IPS-NIHi7 (cell line): Measurements from ENCODE around the gene UACA.
"Not testable (repeated sequence)": the region's sequence is repeated elsewhere in the genome, so short reads cannot be mapped to it uniquely, and the experiment has no call there.

Experiments
- DNase-seq: peaks from one replicate; pipeline ENCODE4 v3.0.0; 2012; ENCODE audit warnings: mixed read lengths; ENCODE audit errors: extremely low spot score

The UACA gene

GRCh38 chr15:70628549-70628896 is 134.8 kb downstream of the UACA start:
- no peak for DNase-seq

- DNase-seq, result no peak
Measured at GRCh38 chr15:70627734-70628548, 135.4 kb downstream of the UACA start.

- DNase-seq, result no peak
Measured at GRCh38 chr15:70627322-70627721, 136.0 kb downstream of the UACA start.

DNA sequence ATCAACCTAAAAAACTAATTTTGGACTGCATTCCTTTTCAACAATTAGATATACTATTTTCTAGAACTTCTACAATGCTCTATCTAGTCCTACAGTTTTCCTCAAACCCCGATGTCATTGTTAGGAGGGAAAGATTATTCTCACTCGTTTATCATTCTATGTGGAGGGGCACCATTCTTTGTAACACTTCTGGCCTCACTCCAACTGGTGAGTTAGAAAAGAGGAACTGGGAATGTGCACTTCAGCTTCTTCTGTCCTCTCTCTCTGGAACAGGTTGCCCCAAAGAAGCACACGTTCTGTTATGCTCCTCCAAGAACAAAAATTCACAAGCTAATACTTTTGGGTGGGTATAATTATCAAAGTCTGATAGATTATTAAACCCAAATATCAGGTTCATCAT is 137.9 kb downstream of the UACA start:
- DNase-seq, result no peak

DNA sequence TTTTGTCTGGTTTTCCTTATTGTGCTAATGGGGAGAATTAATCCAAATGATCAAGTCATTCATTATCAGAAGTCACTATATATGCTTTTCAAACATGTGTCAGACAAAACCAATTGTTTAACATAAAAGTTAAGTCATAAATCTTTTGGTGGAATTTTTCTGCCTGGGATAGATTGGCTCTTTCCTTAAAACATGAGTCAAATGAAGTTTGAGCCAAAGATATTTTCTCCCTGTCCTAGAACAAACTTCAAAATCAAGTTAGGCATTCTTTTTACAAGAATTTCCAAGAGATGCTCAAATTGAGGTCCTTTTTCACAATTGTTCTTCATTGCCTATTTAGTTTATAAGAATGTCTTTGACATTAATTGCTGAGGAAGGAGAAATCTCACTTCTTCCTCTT is 138.3 kb downstream of the UACA start:
- no peak for DNase-seq

DNA sequence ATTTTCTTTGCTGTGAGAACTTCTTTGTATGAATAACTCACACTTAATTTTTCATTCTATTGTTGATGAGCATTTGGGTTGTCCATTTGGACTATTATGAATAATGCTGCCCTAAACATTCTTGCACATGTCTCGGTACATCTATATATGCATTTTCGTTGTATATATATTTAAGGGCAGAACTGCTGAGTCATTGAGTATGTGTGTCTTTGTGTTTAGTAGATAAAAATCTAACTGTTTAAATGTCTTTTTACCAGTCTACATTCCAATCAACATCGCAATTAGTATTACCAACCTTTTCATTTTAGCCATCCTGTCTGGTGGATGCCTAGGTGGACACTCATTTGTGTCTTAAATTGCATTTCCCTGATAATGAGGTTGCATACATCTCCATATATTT is 144.4 kb downstream of the UACA start:
- no peak for DNase-seq

DNA sequence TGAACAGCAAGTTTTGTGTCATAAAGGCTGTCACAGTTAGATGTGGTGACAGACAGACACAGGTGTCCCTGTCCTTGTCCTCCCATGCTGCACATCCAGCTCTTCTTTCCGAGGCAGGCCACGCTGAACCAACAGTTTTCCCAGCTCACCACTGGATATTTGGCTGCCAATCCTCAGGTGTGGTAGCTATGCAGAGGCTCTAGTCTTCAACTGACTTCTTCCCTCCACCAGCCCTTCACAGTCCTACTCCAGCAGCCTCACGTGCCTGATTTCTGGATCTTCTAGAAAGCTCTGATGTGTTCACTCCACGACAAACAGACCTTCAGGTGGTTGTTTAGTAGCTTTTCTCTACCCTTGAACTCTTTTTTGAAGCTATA is 145.5 kb downstream of the UACA start:
- DNase-seq, result no peak

GRCh38 chr15:70617076-70617910 is 146.1 kb downstream of the UACA start:
- DNase-seq, result no peak

GRCh38 chr15:70616311-70616756 is 147.0 kb downstream of the UACA start:
- not testable (repeated sequence) for DNase-seq

DNA sequence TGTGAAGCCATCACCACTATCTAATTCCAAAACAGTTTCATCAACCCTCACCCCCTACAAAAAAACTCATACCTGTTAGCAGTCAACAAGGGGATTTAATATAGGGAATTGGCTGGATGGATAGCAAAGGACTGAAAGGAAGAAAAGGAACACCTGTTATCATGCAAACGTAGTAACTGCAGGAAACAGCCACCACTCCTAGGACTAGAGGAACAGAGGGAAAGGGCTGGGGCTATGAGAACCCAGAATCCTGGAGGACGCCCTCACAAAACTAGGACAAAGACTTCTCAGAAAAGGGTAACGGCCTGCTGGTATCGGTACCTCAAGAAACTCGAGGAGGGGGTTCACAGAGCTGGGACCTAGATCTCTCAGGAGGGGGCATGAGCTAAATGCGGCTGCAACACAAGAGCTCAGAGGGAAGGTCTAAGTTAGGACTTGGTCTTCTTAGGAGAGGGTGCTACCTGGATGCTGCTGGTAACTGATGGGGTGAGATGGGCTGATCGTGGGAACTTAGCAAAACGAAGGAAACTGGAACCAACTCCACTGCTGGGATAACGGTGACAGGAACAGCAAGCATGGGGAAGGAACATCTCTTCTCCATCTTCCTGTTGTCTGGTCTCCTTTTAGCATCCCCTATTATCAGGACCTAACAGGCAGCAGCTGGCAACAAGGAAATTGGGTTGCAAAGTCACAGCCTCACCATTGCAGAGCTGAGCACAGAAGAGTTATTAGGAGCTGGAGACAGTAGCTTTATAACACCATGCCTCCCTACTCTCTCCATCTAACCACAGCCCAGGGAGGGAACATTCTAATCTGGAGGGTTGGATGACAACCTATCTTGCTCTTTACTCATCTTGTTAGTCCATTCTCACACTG is 147.7 kb downstream of the UACA start:
- no peak for DNase-seq

- DNase-seq, result no peak
Measured at GRCh38 chr15:70614221-70614620, 149.1 kb downstream of the UACA start.

DNA sequence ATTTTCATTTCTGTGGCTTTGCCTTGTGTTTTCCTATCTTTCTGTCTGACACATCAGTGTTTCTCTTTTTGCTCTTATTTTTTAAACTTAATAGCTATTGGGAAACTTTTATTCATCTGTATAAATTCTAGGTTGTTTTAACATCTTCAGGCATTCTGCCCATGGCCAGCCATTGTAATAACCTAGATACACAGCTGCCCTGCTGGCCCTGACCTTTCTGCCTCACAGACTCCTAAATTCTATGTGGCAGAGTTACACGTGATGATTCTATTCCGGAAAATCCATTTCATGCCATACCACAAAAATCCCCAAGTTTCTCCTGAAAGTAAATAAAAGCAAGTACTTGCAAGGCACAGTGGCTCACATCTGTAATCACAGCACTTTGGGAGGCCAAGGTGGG is 150.1 kb downstream of the UACA start:
- no peak for DNase-seq

GRCh38 chr15:70611286-70611685 is 152.1 kb downstream of the UACA start:
- DNase-seq, result no peak

DNA sequence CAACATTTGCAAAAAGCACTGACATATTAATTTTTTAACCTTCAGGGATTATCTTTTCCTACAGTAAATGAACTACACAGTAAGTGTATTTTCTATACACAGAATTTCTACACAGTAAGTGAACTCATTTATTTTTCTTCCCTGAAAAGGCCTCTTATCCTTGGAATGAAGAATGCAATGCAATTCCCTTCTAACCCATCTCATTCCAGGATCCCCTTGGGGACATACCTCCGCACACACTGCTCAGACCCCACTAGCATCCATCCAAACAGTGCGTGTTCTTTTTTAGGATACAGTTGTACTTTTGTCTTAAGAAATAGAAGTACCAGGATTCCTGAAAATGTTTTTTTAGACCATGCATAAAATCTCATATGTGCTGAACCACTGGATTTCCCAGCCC is 152.8 kb downstream of the UACA start:
- no peak for DNase-seq

DNA sequence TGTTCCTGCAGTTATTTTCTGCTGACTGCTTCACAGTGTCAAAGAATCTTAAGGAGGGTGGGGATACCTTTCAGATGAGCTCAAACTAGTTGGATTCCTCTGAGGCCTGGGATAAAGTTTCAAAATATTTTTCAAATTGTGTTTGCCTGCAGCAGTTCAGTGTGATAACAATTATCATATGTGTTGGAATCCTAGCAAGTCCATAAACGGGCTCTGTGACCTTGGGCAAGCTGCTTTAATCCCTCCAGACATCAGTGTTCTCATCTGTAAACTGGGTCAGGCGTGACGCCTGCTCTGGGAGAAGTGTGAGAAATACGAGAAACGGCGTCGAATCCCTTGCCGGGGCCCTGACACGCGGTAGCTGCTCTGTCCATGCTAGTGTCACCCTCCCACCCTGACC is 153.5 kb downstream of the UACA start:
- DNase-seq, result no peak

DNA sequence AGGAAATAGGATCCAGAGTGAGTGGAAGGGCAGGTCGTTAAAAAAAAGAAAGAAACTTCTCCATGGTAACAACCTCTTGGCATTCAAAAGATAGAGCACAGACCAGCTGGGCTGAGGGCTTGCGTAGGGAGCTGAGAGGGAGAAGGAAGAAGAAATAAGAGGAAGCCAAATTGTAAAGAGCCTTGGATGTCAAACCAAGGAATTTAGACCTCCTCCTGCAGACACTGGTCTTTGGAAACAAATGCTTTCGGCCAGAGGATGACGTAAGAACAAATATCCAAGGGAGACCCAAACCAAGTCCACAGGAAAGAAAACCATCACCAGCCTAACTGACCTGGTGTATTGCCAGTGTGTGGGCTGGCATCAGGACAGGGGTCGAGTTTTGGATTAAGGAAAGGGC is 155.2 kb downstream of the UACA start:
- no peak for DNase-seq

- DNase-seq, result no peak
Measured at GRCh38 chr15:70605606-70606410, 157.6 kb downstream of the UACA start.

GRCh38 chr15:70604666-70605315 is 158.6 kb downstream of the UACA start:
- no peak for DNase-seq
